ENCODE measurements around the gene PRR16. TPM values are rescaled to one million over a fixed set of nuclear protein-coding genes. Genes with fewer than 3 reads are reported as not detected.
"Not testable (repeated sequence)": the region's sequence is repeated elsewhere in the genome, so short reads cannot be mapped to it uniquely, and the experiment has no call there.

Gene PRR16
- total RNA-seq, 4 donors from 2014 or later, result 2.7 to 7.0 (median 3.7) TPM

DNA sequence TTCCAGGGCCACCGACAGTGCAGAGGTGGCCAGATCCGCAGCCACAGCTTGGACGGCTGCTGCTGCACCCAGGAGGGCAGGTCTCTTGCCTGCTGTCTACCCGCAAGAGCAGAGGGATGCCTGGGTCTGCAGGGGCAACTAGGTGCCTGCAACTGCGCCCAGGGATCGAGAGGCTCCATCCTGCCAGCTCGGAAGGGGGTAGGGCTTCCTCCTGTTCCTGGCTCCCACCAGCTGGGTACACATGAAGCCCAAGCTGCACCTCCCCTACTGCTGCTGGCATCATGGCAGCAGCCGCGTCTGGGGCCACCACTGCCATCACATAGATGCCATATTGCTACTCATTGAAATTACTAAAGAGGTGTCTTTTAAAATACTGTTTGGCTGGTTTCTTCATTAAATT, 12.7 kb upstream of the PRR16 start:
- no peaks in the 10 kb centered on the region for H3K27me3 ChIP-seq
- ATAC-seq, result no peak
- WGBS, 2 donors (ENCODE audit: low coverage in 1 of 2), result 93 to 100% methylated on average over 1 to 3 of the region's 9 CpGs
- peaks cover 0 to 16% (median 0%) of the 10 kb centered on the region in 3 donors for H3K4me1 ChIP-seq
- H3K4me3 ChIP-seq, result no peak overlapping the region
- no peak for TF ChIP-seq EP300 (IDR thresholded peaks at IDR 0.05)
- TF ChIP-seq POLR2AphosphoS5 (IDR thresholded peaks at IDR 0.05), result no peak
- H3K27ac ChIP-seq, result no peak overlapping the region
- H3K9me3 ChIP-seq, result no peaks in the 10 kb centered on the region
- no peaks in the 10 kb centered on the region for H3K36me3 ChIP-seq

DNA sequence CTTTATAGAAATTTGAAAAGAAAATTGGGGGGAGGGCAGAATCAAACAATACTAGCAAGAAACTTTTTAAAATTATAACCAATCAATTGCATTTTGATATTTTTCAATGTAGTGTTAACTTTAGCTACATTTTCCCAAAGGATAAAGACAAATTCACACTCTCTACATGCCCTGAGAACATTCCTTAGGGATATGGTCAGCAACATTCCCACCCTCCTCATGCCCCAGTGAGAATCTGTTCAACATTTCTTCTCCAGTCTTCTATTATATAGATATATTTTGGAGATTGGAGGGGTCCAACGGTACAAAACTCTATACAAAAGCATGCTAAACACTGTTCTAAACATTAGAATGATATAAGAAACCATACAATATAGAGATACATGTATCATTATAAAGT, 11.6 kb upstream of the PRR16 start:
- no peaks in the 10 kb centered on the region for H3K27me3 ChIP-seq
- no peak overlapping the region for H3K27ac ChIP-seq
- no peak for ATAC-seq
- H3K36me3 ChIP-seq, result no peaks in the 10 kb centered on the region
- WGBS, 2 donors (ENCODE audit: low coverage in 1 of 2), result 75 to 86% methylated on average over 1 of the region's 1 CpG
- H3K4me3 ChIP-seq, result no peak overlapping the region
- peaks cover 0 to 9% (median 0%) of the 10 kb centered on the region in 3 donors for H3K4me1 ChIP-seq
- no peaks in the 10 kb centered on the region for H3K9me3 ChIP-seq
- TF ChIP-seq POLR2A (IDR thresholded peaks at IDR 0.05), result no peak
- TF ChIP-seq, protein P1, sequence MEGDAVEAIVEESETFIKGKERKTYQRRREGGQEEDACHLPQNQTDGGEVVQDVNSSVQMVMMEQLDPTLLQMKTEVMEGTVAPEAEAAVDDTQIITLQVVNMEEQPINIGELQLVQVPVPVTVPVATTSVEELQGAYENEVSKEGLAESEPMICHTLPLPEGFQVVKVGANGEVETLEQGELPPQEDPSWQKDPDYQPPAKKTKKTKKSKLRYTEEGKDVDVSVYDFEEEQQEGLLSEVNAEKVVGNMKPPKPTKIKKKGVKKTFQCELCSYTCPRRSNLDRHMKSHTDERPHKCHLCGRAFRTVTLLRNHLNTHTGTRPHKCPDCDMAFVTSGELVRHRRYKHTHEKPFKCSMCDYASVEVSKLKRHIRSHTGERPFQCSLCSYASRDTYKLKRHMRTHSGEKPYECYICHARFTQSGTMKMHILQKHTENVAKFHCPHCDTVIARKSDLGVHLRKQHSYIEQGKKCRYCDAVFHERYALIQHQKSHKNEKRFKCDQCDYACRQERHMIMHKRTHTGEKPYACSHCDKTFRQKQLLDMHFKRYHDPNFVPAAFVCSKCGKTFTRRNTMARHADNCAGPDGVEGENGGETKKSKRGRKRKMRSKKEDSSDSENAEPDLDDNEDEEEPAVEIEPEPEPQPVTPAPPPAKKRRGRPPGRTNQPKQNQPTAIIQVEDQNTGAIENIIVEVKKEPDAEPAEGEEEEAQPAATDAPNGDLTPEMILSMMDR (IDR thresholded peaks at IDR 0.05), result no peak
- no peak for TF ChIP-seq EP300 (IDR thresholded peaks at IDR 0.05)
- no peak for TF ChIP-seq POLR2AphosphoS5 (IDR thresholded peaks at IDR 0.05)

DNA sequence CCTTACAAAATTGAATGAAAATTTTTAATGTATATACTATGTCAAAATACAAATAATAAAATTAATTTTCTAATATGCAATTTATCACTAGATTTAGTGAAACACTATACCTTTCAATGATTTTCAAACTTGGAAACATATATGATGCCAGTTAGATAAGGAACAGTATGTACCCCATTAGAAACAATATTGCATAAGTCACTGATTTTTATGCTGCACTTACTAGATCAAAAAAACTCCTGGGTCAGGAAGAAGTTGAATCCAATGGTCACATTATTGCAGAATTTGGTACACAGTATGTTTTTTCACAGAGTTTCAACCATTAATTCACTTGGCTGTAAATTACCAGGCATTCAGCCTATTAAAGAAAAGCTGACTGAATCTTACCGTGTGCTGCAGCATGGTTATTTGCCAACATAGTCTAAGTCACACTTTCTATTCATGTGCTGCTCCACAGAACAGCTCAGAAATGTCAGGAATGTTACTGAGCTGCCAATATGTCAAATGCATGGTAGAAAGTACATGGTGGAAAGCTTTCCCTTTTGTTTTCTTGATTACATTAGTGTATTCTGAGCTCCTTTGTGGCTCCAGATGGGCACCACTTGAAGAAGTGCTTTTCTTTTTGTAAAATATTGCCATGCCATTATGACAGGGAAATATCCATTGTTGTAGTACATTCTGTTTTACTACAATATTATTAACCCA, 9.9 kb upstream of the PRR16 start:
- H3K27ac ChIP-seq, result no peak overlapping the region
- TF ChIP-seq, protein P1 (IDR thresholded peaks at IDR 0.05), result no peak
- TF ChIP-seq POLR2AphosphoS5 (IDR thresholded peaks at IDR 0.05) (no peak), EP300 (IDR thresholded peaks at IDR 0.05) (no peak), POLR2A (IDR thresholded peaks at IDR 0.05) (no peak)

DNA sequence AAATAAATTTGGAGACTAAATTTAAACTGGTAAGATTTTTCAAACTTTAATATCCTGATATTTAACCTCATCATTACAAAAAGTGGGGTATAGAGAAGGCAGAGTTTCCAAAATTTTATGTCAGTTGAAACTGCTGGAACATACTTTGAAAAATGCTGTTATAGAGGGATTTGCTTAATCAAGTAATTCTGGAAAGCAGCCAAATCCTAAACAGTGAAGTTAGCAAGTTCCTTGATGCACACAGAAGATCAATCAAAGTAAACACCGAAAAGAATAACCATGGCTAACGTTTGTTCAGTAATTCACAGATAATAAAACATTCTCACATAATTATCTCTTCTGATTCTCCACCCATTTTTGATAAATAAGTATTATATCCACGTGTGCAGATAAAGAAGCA, 8.1 kb upstream of the PRR16 start:
- Histone ChIP-seq H3K27me3 (no peaks in the 10 kb centered on the region), H3K4me3 (no peak overlapping the region), H3K4me1 (peaks cover 0 to 9% (median 0%) of the 10 kb centered on the region in 3 donors), H3K9me3 (no peaks in the 10 kb centered on the region), H3K27ac (no peak overlapping the region), H3K36me3 (no peaks in the 10 kb centered on the region)
- WGBS, 2 donors (ENCODE audit: low coverage in 1 of 2), result 26 to 47% methylated on average over 3 of the region's 3 CpGs
- TF ChIP-seq EP300 (IDR thresholded peaks at IDR 0.05) (no peak), POLR2AphosphoS5 (IDR thresholded peaks at IDR 0.05) (no peak), POLR2A (IDR thresholded peaks at IDR 0.05) (no peak)
- TF ChIP-seq, protein P1 (IDR thresholded peaks at IDR 0.05), result no peak
- no peak for ATAC-seq

More for the DNA sequence above, 9.9 kb upstream of the PRR16 start:
- ATAC-seq, result peak; percentile 55
- WGBS, 2 donors (ENCODE audit: low coverage in 1 of 2), result 17 to 63% methylated on average over 1 of the region's 1 CpG
- no peaks in the 10 kb centered on the region for H3K9me3 ChIP-seq
- H3K36me3 ChIP-seq, result no peaks in the 10 kb centered on the region
- H3K27me3 ChIP-seq, result no peaks in the 10 kb centered on the region
- peaks cover 0 to 9% (median 0%) of the 10 kb centered on the region in 3 donors for H3K4me1 ChIP-seq
- no peak overlapping the region for H3K4me3 ChIP-seq

DNA sequence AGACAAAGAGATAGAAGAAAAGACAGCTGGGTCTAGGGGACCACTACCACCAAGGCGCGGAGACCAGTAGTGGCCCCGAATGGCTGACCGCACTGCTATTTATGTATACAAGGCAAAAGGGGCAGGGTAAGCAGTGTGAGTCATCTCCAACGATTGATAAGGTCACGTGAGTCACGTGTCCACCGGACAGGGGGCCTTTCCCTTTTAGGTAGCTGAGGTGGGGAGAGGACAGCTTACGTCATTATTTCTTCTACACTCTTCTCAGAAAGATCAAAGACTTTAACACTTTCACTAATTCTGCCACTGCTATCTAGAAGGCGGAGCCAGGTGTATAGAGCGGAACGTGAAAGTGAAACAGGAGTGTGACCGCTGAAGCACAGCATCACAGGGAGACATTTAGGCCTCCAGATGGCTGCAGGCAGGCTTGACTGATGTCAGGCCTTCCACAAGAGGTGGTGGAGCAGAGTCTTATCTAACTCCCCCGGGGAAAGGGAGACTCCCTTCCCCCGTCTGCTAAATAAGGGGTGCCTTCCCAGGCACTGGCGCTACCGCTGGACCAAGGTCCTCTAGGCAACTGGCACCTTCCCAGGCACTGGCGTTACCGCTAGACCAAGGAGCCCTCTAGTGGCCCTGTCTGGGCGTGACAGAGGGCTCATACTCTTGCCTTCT, 6.1 kb upstream of the PRR16 start:
- H3K9me3 ChIP-seq, result no peaks in the 10 kb centered on the region
- peak overlapping the region in 1 of 2 donors; percentile 33 for H3K4me3 ChIP-seq
- no peaks in the 10 kb centered on the region for H3K27me3 ChIP-seq
- no peaks in the 10 kb centered on the region for H3K36me3 ChIP-seq
- peaks cover 0 to 12% (median 0%) of the 10 kb centered on the region in 3 donors for H3K4me1 ChIP-seq
- WGBS, 2 donors (ENCODE audit: low coverage in 1 of 2), result 69 to 78% methylated on average over 11 to 20 of the region's 20 CpGs
- TF ChIP-seq POLR2AphosphoS5 (IDR thresholded peaks at IDR 0.05) (no peak), EP300 (IDR thresholded peaks at IDR 0.05) (no peak)
- TF ChIP-seq, protein P1 (IDR thresholded peaks at IDR 0.05), result peak; percentile 24 to 68 (median 54)
- H3K27ac ChIP-seq, result no peak overlapping the region
- peak; percentile 42 for ATAC-seq

DNA sequence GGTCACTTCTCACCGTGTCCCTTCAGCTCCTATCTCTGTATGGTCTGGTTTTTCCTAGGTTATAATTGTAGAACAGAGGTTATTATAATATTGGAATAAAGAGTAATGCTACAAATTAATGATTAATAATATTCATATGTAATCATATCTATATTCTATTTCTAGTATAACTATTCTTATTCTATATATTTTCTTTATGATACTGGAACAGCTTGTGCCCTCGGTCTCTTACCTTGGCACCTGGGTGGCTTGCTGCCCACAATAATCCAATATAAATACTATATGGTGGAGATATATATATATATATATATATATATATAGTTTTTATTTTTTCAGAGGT, 5.6 kb upstream of the PRR16 start:
- H3K27me3 ChIP-seq, H3K36me3 ChIP-seq, ATAC-seq, H3K4me3 ChIP-seq, H3K27ac ChIP-seq, H3K9me3 ChIP-seq: not testable (repeated sequence)
- WGBS, 2 donors (ENCODE audit: low coverage in 1 of 2), result 51 to 61% methylated on average over 2 of the region's 2 CpGs
- peaks cover 0 to 17% (median 0%) of the 10 kb centered on the region in 3 donors for H3K4me1 ChIP-seq
